ENCODE measurements around the gene HEY2.

Gene HEY2

GRCh38 chr6:125745281-125746018 lies 4.0 kb upstream of the HEY2 start:
- no peak for DNase-seq

- DNase-seq = no peak
Measured at GRCh38 chr6:125746019-125746414, 3.4 kb upstream of the HEY2 start.

- no peak for DNase-seq
Measured at GRCh38 chr6:125746731-125747588, 2.5 kb upstream of the HEY2 start.

GRCh38 chr6:125747589-125748405 lies 1.6 kb upstream of the HEY2 start:
- DNase-seq = no peak

DNA sequence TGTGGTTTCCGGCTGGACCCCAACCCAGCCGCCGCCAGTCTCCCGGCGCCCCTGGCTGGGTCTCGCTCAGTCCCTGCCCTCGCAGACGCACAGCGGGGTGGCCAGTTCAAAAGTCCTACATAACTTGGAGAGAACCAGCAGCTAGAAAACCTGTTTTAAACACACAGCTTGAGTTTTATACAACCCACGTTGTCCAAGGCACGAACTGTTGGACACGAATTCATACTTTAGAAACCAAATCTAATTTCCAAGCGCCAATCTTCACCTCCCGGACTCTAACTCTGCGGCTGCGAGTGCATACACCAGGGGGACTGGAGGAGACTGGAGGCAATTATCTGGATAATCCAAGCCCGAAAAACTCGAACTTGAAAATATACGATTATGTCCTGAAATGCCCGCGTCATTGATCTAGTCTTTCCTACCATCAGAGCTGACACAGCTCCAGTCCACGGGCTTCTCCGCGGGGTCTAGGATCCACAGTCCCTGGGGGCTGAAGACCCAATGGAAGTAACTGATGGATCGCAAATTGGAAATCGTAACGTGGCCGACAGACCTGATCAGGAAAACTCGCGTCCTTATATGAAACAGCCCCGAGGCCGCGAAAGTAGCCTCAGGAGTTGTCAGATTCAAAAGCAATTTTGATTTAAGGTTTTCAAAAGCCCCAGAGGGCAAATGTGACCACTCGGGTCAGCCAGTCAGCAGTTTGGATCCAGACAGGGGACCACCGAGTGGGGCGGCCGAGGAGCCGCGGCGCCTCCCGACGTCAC lies 843 bp upstream of the HEY2 start:
- no peak for DNase-seq

- peak in 1 of 2 experiments; percentile 26 for DNase-seq
Measured at GRCh38 chr6:125749865-125750691, 646 bp downstream of the HEY2 start.

DNA sequence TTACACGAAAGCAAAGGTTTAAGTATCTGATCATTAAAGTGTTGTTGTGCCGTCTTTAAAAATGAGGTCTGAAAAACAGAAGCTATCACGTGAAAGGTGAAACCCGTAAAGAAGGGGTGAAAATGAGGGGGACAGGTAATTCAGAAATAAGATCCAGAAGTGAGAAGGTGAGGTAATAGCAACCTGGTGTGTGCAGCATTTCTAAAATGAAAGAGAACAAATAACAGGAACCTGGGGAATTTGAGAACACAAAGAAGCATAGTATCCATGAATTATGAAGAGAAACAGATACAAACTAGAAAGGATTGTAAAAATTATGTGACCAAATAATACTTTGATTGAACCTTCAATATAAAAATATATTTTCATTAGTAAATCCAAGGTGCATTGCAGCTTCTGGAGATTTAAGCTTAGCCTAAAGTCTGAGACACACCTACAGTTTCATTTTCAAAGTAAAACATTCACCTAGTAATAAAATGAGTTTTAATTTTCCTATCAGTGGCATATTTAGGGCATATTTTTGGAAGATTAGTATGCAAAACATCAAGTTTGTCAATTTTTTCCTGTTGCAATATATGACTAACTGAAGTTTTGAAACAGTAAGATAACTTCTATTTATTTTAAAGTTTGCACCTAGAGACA lies 1.4 kb downstream of the HEY2 start:
- no peak for DNase-seq

DNA sequence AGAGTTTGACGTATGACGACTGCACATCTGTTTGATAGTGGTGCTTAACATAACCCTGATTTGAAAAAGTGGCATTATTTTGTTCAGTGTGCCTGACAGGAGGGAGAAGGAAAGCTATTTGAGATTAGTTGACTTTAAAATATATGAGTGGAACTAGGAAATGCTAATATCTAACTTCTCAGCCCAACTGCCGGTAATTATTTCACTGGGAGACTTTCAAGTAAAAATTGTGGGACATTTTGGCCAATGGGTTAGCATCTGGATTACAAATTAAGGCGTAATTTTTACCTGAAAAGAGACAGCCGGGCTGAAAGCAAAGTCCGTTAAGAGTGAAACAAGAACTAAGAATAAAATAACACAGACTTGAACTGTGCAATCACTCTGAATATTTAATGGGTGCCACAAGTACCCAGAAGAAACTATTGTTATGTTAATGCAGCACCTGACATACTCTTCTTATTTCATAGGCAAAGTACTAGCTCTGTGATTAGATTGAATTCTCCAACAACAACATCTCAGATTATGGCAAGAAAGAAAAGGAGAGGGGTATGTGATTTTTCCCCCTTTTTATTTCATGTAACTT lies 2.0 kb downstream of the HEY2 start:
- no peak for DNase-seq

GRCh38 chr6:125752773-125753172 lies 3.3 kb downstream of the HEY2 start:
- DNase-seq = no peak

DNA sequence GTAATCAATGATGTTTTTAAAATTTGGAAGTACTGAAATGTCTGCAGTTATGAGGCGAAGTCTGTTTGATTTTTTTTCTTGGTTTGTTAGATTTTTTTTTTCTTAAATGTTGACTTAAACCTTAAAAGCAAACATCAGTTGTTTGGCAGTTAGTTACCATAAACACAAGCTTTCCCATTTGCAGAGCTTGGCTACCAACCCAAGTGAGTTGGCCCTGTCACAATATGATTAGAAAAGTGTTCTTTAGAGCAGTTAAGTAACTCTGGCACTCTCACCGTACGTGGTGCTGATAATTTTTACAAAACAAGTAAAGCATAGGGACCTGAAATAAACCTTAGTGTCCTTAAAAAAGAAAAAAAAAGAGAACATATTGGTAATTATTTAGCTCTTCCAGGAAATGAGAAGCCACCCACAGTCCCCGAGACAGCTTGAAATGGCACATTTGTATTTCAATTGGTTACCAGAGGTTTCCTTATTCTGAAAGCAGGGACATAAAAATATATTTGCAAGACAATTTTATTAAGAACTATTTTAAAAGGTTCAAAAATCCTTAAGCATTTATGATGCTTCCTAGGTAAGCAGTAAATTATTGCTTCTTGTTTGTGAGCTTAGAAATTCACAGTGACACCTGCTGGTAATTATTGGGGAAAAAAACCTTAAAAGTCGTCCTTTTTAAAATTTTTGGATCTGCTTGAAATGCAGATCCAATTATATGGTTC lies 3.9 kb downstream of the HEY2 start:
- peak; percentile 11 to 21 for DNase-seq

- no peak for DNase-seq
Measured at GRCh38 chr6:125753937-125754259, 4.5 kb downstream of the HEY2 start.

DNA sequence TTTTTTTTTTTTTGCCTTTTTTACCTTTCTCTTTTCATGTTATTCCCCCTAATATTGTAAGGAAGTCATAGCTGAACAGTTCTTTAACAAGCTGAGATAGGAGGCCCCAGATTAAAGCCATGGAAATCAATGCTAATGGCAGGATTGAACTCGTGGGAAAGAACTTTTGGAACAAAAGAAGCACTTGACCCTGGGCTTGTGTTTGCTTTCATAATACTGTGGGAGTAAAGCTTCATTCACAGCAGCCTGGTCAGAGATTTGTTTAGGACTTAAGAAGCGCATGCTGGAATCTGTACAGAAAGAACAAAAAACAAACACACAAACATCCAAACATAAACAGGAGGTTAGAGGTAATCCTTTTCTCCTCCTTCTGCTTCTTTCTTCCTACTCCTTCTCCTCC lies 5.1 kb downstream of the HEY2 start:
- DNase-seq = no peak

- DNase-seq = no peak
Measured at GRCh38 chr6:125759184-125759902, 9.9 kb downstream of the HEY2 start.

- DNase-seq = no peak
Measured at GRCh38 chr6:125759959-125760457, 10.6 kb downstream of the HEY2 start.

DNA sequence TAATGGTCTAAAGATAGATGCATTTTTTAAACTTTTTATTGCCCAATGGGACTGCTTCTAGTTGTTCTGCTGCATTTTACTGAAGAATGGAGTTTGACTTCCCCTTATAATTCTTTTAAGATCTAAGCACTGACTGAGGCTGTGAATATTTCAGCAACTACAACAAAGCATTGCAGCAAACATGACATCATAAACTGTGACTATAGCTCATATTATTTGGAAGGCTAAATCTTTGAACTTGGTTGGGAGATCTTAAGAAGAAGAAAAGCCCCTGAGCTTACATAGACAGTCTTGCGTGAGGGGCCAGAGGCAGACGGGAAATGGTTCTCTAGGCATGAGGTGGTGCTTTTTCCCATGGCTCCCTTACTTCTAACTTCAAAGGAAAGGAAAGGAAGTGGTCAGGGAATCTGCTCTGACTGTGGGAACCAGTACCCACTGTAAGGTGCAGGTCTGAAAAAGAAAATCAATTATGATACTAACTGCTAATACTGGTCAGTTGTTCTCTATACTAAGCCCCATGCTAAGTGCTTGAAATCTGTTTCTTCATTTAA lies 14.8 kb downstream of the HEY2 start:
- DNase-seq = no peak

- DNase-seq = no peak
Measured at GRCh38 chr6:125765944-125766343, 16.5 kb downstream of the HEY2 start.

GRCh38 chr6:125766641-125767040 lies 17.2 kb downstream of the HEY2 start:
- no peak for DNase-seq

DNA sequence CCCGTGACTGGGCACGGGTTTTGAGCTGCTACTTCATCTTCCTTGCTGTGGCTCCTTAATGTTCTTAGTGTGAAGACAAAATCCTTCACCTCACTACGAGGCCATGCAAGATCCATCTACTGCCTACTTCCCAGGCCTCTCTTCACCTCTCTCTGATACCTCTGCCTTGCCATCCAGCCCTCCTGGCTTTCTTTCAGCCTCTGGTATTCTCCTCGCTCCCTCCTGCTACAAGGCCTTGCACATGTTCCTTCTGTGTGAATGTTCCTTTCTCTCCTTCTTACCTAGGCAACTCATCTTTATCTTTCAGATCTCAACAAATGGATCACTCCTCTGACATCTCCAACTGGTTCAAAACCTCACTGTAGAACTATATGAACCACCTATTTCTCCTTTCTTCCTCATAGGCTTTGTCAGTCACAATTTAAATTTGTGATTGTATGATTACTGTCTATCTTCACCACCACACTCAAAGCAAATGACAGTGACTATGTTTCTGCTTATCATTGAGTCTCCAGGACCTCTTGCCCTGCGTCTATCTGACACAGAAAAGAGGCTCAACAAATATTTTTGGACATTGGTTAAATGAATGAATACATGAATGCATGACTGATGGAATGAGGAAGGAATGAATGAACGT lies 19.8 kb downstream of the HEY2 start:
- DNase-seq = no peak
